Measurements from ENCODE around the gene ALDH4A1.

Gene ALDH4A1

GRCh38 chr1:18921516-18922251 lies 19.3 kb upstream of the ALDH4A1 start:
- no peak for DNase-seq

GRCh38 chr1:18920931-18921330 lies 18.6 kb upstream of the ALDH4A1 start:
- DNase-seq: no peak

- DNase-seq: no peak
Measured at GRCh38 chr1:18919956-18920355, 17.6 kb upstream of the ALDH4A1 start.

GRCh38 chr1:18919197-18919905 lies 17.0 kb upstream of the ALDH4A1 start:
- no peak for DNase-seq

- DNase-seq: no peak
Measured at GRCh38 chr1:18918417-18918816, 16.1 kb upstream of the ALDH4A1 start.

- no peak for DNase-seq
Measured at GRCh38 chr1:18917071-18917799, 14.9 kb upstream of the ALDH4A1 start.

GRCh38 chr1:18915341-18915740 lies 13.0 kb upstream of the ALDH4A1 start:
- DNase-seq: no peak

GRCh38 chr1:18913065-18913835 lies 10.9 kb upstream of the ALDH4A1 start:
- peak; percentile 75 to 78 for DNase-seq

- DNase-seq: no peak
Measured at GRCh38 chr1:18912550-18912949, 10.2 kb upstream of the ALDH4A1 start.

- no peak for DNase-seq
Measured at GRCh38 chr1:18908911-18909771, 6.8 kb upstream of the ALDH4A1 start.

- DNase-seq: no peak
Measured at GRCh38 chr1:18907917-18908845, 5.8 kb upstream of the ALDH4A1 start.

- peak; percentile 53 for DNase-seq
Measured at GRCh38 chr1:18907021-18907916, 4.9 kb upstream of the ALDH4A1 start.

GRCh38 chr1:18903291-18903756 lies 969 bp upstream of the ALDH4A1 start:
- DNase-seq: no peak

GRCh38 chr1:18901952-18902522 lies 318 bp downstream of the ALDH4A1 start:
- DNase-seq: no peak

- no peak for DNase-seq
Measured at GRCh38 chr1:18901147-18901951, 1.0 kb downstream of the ALDH4A1 start.

GRCh38 chr1:18900303-18900841 lies 2.0 kb downstream of the ALDH4A1 start:
- no peak for DNase-seq

GRCh38 chr1:18899363-18900049 lies 2.8 kb downstream of the ALDH4A1 start:
- DNase-seq: no peak

Data from stimulated activated CD4-positive, alpha-beta T cell treated with anti-CD3 and anti-CD28 coated beads, Interleukin-2, amount 100 ng/mL, for 48 hours (primary cell).